SKM-1 (cell line): ENCODE results near the gene SLAMF7.

Experiments used
- DNase-seq: peaks from one replicate; lab custom pipeline; 2025; ENCODE audit not compliant: unreplicated experiment; lab: John Stamatoyannopoulos, UW

SLAMF7 gene

DNA sequence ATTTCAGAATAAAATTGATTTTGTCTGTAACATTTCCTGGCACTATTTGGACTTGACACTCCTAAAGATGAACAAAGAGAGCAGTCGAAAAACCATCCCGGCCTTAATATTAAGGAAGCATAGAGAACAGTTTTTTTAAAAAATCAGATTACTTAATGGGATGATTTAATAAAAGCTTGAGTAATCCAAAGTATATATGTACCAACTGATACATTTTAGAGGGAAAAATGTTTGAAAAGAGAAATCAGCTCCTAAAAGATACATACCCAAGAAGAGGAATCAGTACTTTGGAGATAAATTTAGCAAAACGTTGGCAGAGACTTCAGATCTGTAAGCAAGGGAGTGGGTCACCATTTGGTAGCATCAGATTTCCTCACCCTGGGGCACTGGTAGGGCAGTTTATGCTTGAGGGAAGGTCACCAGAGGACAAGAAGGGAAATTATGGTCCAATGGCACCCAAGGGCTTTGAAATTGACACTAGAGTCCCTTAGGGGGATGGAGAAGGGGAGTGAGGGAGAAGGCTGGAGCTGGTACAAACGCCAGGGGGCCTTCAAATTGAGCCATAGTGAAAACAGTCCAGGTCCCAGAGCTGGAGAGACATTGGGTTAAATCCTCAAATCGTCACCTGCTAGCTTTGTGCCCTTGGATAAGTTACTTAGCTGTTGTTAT, 5.9 kb downstream of the SLAMF7 start:
- no peak for DNase-seq

DNA sequence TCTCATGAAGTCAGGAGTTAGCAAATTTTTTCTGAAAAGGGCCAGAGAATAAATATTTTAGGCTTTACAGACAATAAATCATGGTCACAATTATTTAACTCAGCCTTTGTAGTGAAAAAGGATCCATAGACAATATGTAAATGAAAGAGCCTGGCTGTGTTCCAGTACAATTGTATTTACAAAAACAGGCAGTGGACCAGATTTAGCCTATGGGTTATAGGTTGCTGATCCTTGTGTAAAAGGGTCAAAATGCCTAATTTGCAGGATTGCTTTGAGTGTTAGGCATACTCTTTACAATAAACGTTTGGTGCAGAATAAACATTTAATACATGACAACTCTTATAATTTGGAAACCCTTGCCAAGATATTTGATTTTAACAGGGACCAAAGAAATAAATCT, 6.5 kb downstream of the SLAMF7 start:
- no peak for DNase-seq

DNA sequence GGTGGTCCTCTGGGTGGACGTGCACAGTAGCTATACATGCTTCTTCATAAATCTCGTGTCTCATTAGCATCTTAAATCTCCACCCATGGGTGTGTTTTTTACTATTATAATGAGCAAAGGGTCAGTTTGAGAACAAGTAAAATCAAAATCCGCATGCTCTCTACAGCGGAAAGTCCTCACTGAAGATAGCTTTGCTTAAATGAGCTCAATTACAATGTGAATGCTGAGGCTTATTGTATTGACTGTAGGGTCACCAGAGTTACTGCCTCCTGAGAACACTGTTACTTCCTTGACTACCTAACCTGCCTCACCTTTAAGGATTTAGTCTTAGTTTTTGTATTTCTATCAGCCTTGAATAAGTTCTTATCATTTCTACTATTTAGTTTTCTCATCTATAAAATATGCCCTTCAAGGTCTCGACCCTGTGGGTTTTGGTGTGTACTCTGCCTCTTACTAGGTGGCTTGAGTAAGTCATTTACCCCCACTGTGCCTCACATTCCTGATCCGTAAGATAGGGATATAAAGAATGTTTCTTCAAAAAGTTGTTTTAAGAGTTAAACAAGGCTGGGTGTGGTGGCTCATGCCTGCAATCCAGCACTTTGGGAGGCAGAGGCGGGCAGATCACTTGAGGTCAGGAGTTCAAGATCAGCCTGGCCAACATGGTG, 7.9 kb downstream of the SLAMF7 start:
- no peak for DNase-seq

DNA sequence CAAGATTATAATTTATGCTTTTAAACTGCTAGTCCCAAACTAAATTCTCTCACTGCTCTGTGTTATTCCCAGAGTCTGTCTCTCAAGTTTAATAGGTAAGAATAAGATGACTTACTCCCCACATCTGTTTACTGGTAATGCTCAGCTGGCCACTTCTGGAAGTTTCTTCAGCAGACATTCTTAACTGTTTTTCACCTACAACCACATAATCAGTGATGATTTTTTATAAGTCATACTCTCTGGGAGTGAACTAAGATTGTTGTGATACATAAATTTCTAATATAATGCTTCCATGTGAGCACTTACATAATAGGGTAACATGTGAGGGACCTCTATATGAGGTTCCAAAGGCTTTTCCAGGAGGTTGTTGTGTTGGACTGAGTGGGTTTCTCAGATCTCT, 8.7 kb downstream of the SLAMF7 start:
- no peak for DNase-seq

GRCh38 chr1:160748181-160748877, 9.3 kb downstream of the SLAMF7 start:
- DNase-seq, result peak; percentile 21

GRCh38 chr1:160748878-160749269, 9.8 kb downstream of the SLAMF7 start:
- peak; percentile 23 for DNase-seq

DNA sequence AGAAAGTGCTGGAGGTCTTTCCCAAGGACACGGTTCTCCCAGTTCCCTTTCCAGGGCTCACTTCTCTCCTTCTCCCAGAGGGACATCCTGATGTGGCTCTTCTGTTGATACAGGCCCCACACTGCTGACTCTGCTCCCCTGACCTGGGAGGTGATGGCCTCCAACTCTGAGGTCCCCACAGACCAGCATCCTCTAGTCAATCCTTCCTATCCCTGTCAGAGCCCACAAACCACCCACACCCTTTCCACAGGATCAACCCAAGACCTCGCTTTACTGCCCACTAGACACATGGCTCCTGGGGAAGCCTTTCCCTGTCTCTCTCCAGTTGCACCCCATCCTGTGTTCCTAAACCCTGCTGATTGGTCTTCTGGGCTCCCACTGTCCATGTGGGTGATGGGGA, 11.6 kb downstream of the SLAMF7 start:
- DNase-seq, result no peak

DNA sequence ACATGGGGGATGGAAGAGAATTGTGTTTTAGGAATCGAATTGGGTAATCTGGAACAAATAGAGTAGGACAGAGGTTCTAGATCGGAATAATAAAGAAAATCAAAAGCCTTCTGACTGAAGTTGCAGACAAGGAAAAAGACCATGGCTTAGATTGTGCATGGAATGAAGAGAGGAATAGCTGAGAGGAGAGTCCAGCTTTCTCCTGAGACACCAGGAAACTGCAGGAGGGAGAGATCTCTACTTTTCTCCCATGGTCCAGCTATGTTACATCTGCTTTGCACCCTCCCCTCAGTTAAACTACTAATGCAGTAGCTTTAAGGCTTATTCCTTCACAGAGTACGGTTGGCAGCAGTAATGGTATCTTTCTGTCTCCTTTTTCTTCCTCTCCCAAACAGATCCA, 13.4 kb downstream of the SLAMF7 start:
- DNase-seq, result no peak

DNA sequence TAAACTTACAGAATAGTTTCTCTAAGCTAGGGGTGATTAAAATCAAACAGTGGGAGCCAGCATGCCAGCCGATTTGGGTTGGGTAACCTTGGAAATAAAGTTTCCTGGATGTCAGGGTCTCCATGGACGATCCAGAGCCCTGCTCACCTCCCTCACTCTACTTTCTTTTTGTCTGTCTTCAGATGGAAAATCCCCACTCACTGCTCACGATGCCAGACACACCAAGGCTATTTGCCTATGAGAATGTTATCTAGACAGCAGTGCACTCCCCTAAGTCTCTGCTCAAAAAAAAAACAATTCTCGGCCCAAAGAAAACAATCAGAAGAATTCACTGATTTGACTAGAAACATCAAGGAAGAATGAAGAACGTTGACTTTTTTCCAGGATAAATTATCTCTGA, 13.9 kb downstream of the SLAMF7 start:
- no peak for DNase-seq

DNA sequence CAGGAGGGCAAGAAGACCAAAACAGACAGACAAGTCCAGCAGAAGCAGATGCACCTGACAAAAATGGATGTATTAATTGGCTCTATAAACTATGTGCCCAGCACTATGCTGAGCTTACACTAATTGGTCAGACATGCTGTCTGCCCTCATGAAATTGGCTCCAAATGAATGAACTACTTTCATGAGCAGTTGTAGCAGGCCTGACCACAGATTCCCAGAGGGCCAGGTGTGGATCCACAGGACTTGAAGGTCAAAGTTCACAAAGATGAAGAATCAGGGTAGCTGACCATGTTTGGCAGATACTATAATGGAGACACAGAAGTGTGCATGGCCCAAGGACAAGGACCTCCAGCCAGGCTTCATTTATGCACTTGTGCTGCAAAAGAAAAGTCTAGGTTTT, 14.5 kb downstream of the SLAMF7 start:
- DNase-seq, result no peak

DNA sequence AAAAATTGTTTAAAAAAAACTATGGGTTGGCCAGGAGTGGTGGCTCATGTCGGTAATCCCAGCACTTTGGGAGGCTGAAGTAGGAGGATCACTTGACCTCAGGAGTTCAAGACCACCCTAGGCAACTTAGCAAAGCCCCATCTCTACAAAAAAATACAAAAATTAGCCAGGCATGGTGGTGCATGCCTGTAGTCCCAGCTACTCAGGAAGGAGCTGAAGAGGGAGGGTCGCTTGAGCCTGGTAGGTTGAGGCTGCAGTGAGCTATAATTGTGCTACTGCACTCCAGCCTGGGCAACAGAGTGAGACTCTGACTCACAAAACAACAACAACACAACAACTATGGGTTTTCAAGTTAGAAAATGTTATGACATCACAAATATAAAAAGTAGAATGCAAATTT, 16.4 kb downstream of the SLAMF7 start:
- no peak for DNase-seq

GRCh38 chr1:160755911-160756848, 17.1 kb downstream of the SLAMF7 start:
- DNase-seq, result no peak

DNA sequence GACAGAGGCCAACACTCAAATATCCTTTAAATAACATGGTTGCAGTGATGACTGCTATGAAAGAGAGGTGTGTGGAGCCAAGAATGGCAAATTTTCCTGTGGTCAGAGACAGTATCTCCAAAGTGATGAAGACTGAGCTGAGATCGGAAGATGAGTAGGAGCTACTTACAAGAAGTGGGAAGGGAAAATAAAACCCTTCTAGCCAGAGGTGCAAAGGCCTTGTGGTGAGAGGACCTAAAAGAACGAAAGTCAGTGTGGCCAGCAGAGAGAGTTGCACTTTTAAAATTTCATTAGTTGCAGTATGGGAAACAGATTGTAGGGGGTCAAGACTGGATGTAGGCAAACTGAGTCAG, 17.8 kb downstream of the SLAMF7 start:
- no peak for DNase-seq

GRCh38 chr1:160758521-160758920, 19.5 kb downstream of the SLAMF7 start:
- DNase-seq, result no peak

DNA sequence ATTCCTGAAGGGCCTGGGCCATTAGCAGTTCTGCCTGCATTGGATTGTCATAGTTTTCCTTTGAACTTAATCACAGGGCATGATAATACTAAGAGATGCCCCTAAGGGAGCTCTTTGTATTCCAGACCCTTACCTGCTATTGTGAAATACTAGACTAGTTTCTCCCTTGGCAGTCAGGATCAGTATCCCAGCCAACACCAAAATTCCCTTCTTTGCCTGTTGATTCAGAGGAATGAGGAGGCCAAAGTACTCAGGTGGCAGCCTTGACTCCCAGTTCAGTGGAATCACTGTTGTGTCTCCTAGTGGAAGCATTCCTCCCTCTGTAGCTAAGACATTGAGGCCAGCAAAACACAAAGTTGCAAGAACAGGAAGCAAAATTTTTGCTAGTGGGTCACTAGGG, 20.7 kb downstream of the SLAMF7 start:
- no peak for DNase-seq

DNA sequence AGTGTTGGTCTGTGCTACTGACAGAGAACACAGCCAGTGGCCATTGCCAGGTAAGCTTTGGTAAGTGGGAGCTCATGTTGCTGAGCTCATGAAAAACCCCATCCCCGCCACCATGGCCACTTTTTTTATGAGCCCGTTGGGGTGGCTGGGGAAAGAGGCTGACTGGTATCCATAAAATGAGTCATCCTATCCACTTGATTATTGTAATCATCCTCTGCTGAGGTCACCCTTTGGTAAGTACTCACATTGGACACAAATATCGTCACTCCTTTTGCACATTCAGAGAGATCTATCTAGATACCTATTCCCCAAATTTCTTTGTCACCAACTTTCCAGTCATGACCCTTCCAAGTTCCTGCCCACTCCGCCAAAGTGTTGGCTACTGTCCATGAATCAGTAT, 22.0 kb downstream of the SLAMF7 start:
- DNase-seq, result no peak

GRCh38 chr1:160761886-160762285, 22.8 kb downstream of the SLAMF7 start:
- DNase-seq, result no peak

- no peak for DNase-seq
Measured at GRCh38 chr1:160763993-160764392, 24.9 kb downstream of the SLAMF7 start.

- no peak for DNase-seq
Measured at GRCh38 chr1:160767395-160768294, 28.6 kb downstream of the SLAMF7 start.

DNA sequence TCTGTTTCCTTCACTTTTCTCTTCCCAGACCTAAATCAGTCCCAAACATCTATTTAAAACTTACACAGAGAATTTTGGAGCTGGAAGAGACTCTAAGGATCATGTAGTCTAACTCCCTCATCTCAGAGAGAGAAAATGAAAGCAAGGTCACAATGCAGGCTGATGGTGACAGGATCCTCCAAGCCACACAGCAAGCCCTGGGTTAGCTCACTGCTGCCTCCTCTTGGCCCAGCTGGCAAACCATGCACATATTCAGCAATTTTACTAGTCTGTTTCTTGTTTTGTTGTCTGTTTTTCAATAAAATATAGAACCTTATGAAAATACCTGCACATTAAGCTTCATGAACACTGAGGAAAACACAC, 29.2 kb downstream of the SLAMF7 start:
- peak; percentile 16 for DNase-seq
